Ovary (tissue), 9 donors: ENCODE results near the gene CCDC137. TPM values are rescaled to one million over a fixed set of nuclear protein-coding genes. Genes with fewer than 3 reads are reported as not detected.

Source experiments
- DNase-seq, 5 donors: peaks; one replicate each; pipeline ENCODE4 v3.0.0-alpha.2; 2019 to 2020
- H3K27ac ChIP-seq, 2 donors: fragments of 200-600 bp; one replicate each; pipeline versions ENCODE4 v1.5.1 to v1.8.0; 2019 to 2022
- H3K27me3 ChIP-seq: fragments of 200-600 bp; one replicate; pipeline ENCODE4 v1.8.0; 2022
- H3K36me3 ChIP-seq: fragments of 200-600 bp; sonication (generic); one replicate; pipeline ENCODE4 v1.5.1; 2019
- H3K4me1 ChIP-seq: one replicate; pipeline ENCODE4 v1.8.1; 2013; ENCODE audit warnings: mild to moderate bottlenecking, moderate library complexity; ENCODE audit not compliant: insufficient read depth
- H3K4me3 ChIP-seq: fragments of 200-600 bp; sonication (generic); one replicate; pipeline ENCODE4 v1.5.1; 2017
- H3K9me3 ChIP-seq, 2 donors: fragments of 200-600 bp in 1 of 2; sonication (generic) in 1 of 2; one replicate each; pipeline versions ENCODE4 v1.5.1 to v1.8.1; 2013 to 2019; ENCODE audit warnings: mild to moderate bottlenecking in 1 of 2, moderate library complexity in 1 of 2
- CTCF ChIP-seq, 3 donors: fragments of 450-650 bp in 2 of 3; fragments of 200-600 bp in 1 of 3; IDR thresholded peaks; one replicate each; pipeline versions ENCODE4 v1.5.1 to v1.8.0; 2016 to 2022; ENCODE audit warnings: antibody characterized with exemption in 3 of 3, mild to moderate bottlenecking in 1 of 3
- EP300 ChIP-seq: sonication (generic); formaldehyde crosslinking; IDR thresholded peaks from one replicate; pipeline ENCODE4 v1.6.1; 2017; ENCODE audit warnings: antibody characterized with exemption
- POLR2A ChIP-seq: fragments of 450-650 bp; IDR thresholded peaks from one replicate; pipeline ENCODE4 v1.6.1; 2017; ENCODE audit warnings: antibody characterized with exemption, mild to moderate bottlenecking, moderate library complexity
- WGBS, 3 donors: extraction: QIAGEN DNeasy Blood & Tissue Kit in 1 of 3; methylation state at CpG; one replicate each; pipeline versions ENCODE4 v1.1.5 to v1.1.7; 2013 to 2017; 5-methylcytosine and 5-hydroxymethylcytosine counted together
- intact Hi-C, 4 donors: fragments of 100-400 bp; cut with DNase I; formaldehyde crosslinking; loops; one replicate each; pipeline versions ENCODE4 v1.11.0 to v1.15.1; 2022 to 2023
- polyA plus RNA-seq, 2 donors: library from polyadenylated mRNA; stranded (reverse); fragments of 200-250 nt in 1 of 2; fragments of 350-450 nt in 1 of 2; fragmentation: Illumina TruSeq in 1 of 2; extraction: RNeasy Lipid Tissue Mini Kit (QIAGEN cat#74804) in 1 of 2; gene quantifications; one replicate each; pipeline ENCODE4 v1.2.3, GENCODE V29; 2013 to 2014
- total RNA-seq, 7 donors: library from RNA; depleted of rRNA in 2 of 7; stranded (reverse); fragments of >200 nt in 2 of 7; fragmentation: NEBNext Ultra II Directional in 3 of 7; extraction: Animal tissue kit (Norgen Biotek cat#: 25700) in 3 of 7; gene quantifications; one replicate each; pipeline versions ENCODE4 v1.1.0 to v1.2.4, GENCODE V29; 2016 to 2023
- donor health status: DM: no; HTN: no; CAD: no; lungs with moderate emphysema.
- donor health status: DM: no; HTN: no; CAD: no.
- donor health status: Bipolar disorder and iron deficiency.
- donor health status: DM: yes; HTN: yes; CAD: no.
- donor health status: DM: no; HTN: no; CAD: no.
- donor health status: DM: yes; HTN: yes; CAD: no.

CCDC137 gene
- total and polyA plus RNA-seq, 9 donors: 5.1 to 17.8 (median 9.4) TPM

DNA sequence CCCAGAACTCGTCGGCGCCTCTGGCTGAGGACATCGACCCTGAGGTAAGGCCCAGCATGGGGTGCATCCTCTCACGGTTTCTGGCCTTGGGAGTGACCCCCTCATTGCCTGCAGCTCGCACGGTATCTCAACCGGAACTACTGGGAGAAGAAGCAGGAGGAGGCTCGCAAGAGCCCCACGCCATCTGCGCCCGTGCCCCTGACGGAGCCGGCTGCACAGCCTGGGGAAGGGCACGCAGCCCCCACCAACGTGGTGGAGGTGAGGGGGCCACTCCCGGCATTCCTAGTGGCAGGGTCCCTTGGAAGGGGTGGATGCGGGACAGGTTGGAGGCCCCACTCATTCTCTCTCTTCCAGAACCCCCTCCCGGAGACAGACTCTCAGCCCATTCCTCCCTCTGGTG lies 28.3 kb downstream of the CCDC137 start:
- H3K4me1 ChIP-seq: no peaks in the 10 kb centered on the region
- TF ChIP-seq CTCF (IDR thresholded peaks at IDR 0.05) (no peak), POLR2A (no peak), EP300 (no peak)
- H3K27me3 ChIP-seq: no peaks in the 10 kb centered on the region
- no peaks in the 10 kb centered on the region for H3K36me3 ChIP-seq
- no peak overlapping the region for H3K27ac ChIP-seq
- WGBS, 3 donors: 87 to 93% (median 88%) methylated on average over 11 to 19 of the region's 19 CpGs
- no peak overlapping the region for H3K4me3 ChIP-seq
- H3K9me3 ChIP-seq: no peaks in the 10 kb centered on the region
- intact Hi-C loops: no loop called here
- no peak for DNase-seq

DNA sequence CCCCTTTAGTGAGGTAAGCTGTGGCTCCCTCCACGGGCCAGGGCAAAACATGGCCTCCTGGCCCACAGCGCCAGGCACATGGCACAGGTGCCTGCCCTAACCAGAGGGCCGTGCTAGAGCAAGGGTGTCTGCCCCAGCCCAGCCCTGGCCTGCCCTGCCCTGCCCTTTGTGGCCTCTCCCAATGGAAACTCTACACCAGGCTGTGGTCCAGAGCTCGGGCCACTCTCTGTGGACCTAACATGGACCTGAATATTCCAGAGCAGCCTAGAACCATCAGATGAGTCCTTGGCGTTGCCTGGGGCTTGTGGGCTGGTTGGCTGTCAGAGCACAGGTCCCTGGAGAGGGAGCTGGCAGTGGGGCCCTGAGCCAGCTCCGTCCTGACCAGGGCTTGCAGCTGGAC lies 28.7 kb downstream of the CCDC137 start:
- no peaks in the 10 kb centered on the region for H3K4me1 ChIP-seq
- 78 to 87% (median 84%) methylated on average over 6 of the region's 6 CpGs for WGBS, 3 donors
- no peak overlapping the region for H3K4me3 ChIP-seq
- no peaks in the 10 kb centered on the region for H3K27me3 ChIP-seq
- intact Hi-C loops: no loop called here
- TF ChIP-seq CTCF (IDR thresholded peaks at IDR 0.05): no peak
- no peak for TF ChIP-seq EP300
- no peak for TF ChIP-seq POLR2A
- H3K9me3 ChIP-seq: no peaks in the 10 kb centered on the region
- no peak overlapping the region for H3K27ac ChIP-seq
- no peaks in the 10 kb centered on the region for H3K36me3 ChIP-seq
- DNase-seq: no peak

- no peak for TF ChIP-seq EP300
- TF ChIP-seq CTCF (IDR thresholded peaks at IDR 0.05): no peak
- no peak for TF ChIP-seq POLR2A
- no peaks in the 10 kb centered on the region for H3K9me3 ChIP-seq
- WGBS, 3 donors: 87 to 90% (median 89%) methylated on average over 21 to 22 of the region's 22 CpGs
- H3K27ac ChIP-seq: no peak overlapping the region
- intact Hi-C loops: no loop called here
- no peak overlapping the region for H3K4me3 ChIP-seq
- peaks cover 2% of the 10 kb centered on the region for H3K4me1 ChIP-seq
- no peaks in the 10 kb centered on the region for H3K27me3 ChIP-seq
- H3K36me3 ChIP-seq: no peaks in the 10 kb centered on the region
- DNase-seq: no peak
Measured at GRCh38 chr17:81695801-81696200, 29.3 kb downstream of the CCDC137 start.

GRCh38 chr17:81696218-81696941 lies 29.8 kb downstream of the CCDC137 start:
- no peak overlapping the region for H3K4me3 ChIP-seq
- no peaks in the 10 kb centered on the region for H3K36me3 ChIP-seq
- intact Hi-C loops: no loop called here
- H3K9me3 ChIP-seq: no peaks in the 10 kb centered on the region
- H3K27me3 ChIP-seq: no peaks in the 10 kb centered on the region
- H3K27ac ChIP-seq: no peak overlapping the region
- WGBS, 3 donors: 89 to 92% (median 89%) methylated on average over 35 to 40 of the region's 40 CpGs
- DNase-seq: no peak
- TF ChIP-seq EP300: no peak
- TF ChIP-seq CTCF (IDR thresholded peaks at IDR 0.05): no peak
- no peak for TF ChIP-seq POLR2A
- H3K4me1 ChIP-seq: peaks cover 2% of the 10 kb centered on the region
